HG03442 (cell line): ENCODE measurements around the gene GNL3L.
"Not testable (repeated sequence)": the region's sequence is repeated elsewhere in the genome, so short reads cannot be mapped to it uniquely, and the experiment has no call there.

Source experiments
- ATAC-seq: cut with Tn5 transposase; IDR thresholded peaks from one replicate; pipeline ENCODE4 v1.9.1; 2021; ENCODE audit warnings: mild to moderate bottlenecking, moderate library complexity; ENCODE audit not compliant: unreplicated experiment

The GNL3L gene

DNA sequence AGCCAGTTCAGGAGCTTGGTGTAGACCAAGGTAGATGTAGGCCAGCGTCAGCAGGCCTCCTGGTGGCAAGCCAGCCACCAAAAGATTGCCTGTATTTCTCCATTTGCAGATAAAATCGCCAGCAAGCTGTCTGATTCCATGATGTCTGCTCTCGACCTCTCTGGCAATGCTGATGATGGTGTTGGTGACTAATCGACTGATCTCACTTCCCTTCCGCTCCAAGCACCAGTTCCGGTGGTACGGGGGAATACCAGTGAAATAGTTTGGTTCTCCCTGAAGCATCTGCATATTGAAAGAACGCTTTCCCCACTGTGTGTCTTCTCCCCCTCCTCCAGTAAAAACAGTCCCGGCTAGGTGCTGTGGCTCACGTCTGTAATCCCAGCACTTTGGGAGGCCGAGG lies 30.4 kb downstream of the GNL3L start:
- ATAC-seq: no peak

DNA sequence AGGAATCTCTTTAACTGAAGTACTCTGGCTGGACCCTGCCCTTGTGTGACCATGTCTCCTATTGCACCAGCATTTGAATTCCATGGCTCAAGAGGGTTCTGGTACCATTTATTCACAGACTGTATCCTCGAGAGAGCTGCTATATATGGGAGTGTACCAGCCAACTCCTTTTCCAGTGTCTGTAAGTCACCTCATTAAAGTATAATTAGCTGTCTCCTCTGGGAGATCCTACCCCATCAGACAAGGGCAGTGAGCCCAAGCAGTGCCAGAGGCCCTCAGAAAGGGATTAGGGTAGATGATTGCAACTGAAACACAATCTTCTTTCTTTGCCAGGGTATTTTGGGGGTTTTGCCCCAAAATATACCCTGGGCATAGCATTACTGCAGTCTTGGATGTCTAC lies 31.6 kb downstream of the GNL3L start:
- no peak for ATAC-seq

DNA sequence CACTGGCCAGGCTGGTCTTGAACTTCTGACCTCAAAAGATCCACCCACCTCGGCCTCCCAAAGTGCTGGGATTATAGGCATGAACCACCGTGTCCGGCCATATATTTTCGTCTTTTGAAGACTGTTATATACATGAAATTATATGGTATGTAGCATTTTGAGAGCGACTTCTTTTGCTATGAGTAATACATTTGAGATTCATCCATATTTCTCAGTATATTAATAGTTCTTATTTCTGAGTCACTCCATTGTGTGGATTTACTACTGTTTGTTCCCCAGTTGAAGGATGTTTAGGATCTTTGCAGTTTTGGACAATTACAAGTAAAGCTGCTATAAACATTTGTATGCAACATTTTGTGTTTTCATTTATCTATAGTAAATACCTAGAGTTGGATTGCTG lies 34.9 kb downstream of the GNL3L start:
- ATAC-seq: no peak

DNA sequence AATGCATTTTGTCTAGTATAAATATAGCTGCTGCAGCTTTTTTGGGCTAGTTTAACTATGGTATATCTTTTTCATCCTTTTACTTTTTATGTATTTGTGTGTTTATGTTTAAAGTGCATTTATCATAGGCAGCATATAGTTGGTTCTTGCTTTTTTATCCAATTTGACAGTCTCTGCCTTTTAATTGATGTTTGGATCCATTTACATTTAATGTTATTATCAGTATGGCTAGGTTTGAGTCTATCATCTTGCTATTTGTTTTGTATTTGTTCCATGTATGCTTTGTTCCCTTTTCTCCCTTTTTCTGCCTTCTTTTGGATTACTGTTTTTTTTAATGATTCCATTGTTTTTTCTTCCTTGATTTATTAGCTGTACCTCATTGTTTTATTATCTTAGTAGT lies 40.3 kb downstream of the GNL3L start:
- ATAC-seq: no peak

DNA sequence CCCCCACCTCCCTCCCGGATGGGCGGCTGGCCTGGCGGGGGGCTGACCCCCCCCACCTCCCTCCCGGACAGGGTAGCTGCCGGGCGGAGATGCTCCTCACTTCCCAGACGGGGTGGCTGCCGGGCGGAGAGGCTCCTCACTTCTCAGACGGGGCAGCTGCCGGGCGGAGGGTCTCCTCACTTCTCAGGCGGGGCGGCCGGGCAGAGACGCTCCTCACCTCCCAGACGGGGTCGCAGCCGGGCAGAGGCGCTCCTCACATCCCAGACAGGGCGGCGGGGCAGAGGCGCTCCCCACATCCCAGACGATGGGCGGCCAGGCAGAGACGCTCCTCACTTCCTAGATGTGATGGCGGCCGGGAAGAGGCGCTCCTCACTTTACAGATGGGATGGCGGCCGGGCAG lies 42.6 kb downstream of the GNL3L start:
- ATAC-seq: not testable (repeated sequence)

DNA sequence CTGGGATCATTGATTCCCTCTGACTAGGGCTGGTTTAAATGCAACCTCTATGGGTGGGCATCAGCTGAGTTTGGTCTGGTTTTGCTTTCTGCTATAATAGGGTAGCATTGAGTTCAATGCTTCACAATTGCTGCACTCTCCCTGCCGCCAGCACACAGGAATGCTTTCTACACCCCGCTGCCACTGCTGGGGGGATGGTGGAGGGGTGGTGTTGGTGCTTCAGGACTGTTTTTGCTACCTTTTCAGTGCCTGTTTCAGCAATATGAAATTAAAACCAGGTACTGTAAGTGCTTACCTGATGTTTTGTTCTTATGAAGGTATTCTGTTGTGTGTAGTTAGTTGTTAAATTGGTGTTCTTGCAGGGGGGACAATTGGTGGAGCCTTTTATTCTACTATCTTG lies 67.7 kb downstream of the GNL3L start:
- ATAC-seq: no peak

DNA sequence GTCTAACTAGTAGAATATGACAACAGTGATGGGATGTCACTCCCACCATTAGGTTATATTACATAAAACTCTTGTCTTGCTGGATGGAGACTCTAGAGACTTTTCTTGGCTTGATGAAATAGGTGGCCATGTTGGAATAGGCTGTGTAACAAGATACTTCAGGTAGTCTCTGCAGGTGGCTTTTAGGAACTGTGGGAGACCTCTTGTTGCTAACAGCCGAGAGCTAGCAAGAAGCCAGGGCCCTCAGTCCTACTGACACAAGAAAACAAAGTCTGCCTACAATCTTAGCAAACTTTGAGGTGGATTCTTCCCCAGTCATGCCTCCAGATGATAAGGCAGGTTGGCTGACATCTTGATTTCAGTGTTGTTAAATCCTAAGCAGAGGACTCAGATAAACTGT lies 72.5 kb downstream of the GNL3L start:
- no peak for ATAC-seq
